GM18508 (cell line): ENCODE data around the gene NACAD.

ENCODE experiments used
- ATAC-seq: cut with Tn5 transposase; IDR thresholded peaks from one replicate; pipeline ENCODE4 v1.9.1; 2021; ENCODE audit warnings: moderate number of reproducible peaks; ENCODE audit not compliant: insufficient read depth, unreplicated experiment

The NACAD gene

GRCh38 chr7:45032421-45032820, 56.3 kb downstream of the NACAD start:
- no peak for ATAC-seq

DNA sequence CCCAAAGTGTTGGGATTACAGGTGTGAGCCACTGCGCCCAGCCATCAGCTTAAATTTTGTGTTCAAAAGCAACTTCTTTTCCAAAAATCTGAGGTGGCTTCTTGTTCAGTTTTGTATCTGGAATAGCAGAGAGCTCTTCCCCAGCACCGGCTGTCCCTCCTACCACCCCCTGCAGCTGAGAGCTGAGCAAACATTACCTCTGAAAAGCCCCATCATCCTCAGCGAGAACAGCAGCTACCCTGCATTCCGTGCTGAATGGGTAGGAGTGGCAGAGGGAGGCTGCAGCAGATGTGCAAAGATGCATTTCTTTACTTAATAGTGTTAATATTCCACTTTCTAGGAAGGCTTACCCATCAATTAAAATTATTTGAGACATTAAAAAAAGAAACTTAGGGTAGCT, 56.9 kb downstream of the NACAD start:
- ATAC-seq: no peak
